Measurements from ENCODE around the gene C22orf23. TPM values are rescaled to one million over a fixed set of nuclear protein-coding genes. Genes with fewer than 3 reads are reported as not detected.

C22orf23 gene
- total RNA-seq, 1 donor from 2014 or later = not detected

DNA sequence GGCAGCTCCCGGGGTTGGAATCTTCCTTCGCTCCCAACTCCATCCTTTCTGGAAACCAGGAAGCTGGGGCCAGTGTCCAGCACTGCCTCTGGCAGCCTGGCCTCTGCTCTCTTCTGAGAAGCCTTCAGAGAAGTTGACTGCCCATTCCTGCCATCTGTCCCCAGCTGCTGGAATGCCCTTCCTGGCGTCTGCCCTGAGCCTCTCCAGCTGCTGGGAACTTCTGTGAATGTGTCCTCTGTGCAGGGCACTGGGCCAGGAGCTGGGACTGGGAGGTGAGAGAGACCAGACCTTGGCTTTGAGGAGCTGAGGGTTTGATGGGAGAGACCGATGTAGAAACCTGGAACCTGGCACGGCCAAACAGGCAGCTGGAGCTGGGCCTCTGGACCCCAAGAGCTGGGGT lies 36.9 kb upstream of the C22orf23 start:
- Histone ChIP-seq H4K20me1 (ENCODE audit: insufficient read depth, low read length) (no peaks in the 10 kb centered on the region), H3K4me1 (ENCODE audit: insufficient read depth, low read length) (no peaks in the 10 kb centered on the region), H3K9ac (ENCODE audit: low read length) (no peak overlapping the region), H3K27ac (ENCODE audit: low read depth, low read length) (no peak overlapping the region), H3K4me2 (ENCODE audit: low read length) (no peak overlapping the region), H3K36me3 (ENCODE audit: insufficient read depth, low read length) (no peaks in the 10 kb centered on the region), H3K27me3 (ENCODE audit: insufficient read depth, low read length) (no peaks in the 10 kb centered on the region), H3K4me3 (ENCODE audit: insufficient read depth, low read depth, low read length) (no peak overlapping the region), H2AFZ (ENCODE audit: low read depth, low read length) (no peak overlapping the region), H3K9me3 (ENCODE audit: insufficient read depth, low read depth, low read length) (no peaks in the 10 kb centered on the region), H3K79me2 (ENCODE audit: insufficient read depth, low read length) (no peaks in the 10 kb centered on the region)
- Mint-ChIP-seq H3K4me3 (ENCODE audit: unreplicated experiment) (no peak overlapping the region), H3K27ac (ENCODE audit: unreplicated experiment) (no peak overlapping the region), H3K27me3 (ENCODE audit: low read depth, unreplicated experiment) (peaks cover 12% of the 10 kb centered on the region), H3K4me1 (ENCODE audit: low read depth, unreplicated experiment) (no peaks in the 10 kb centered on the region), H3K9me3 (ENCODE audit: unreplicated experiment) (no peaks in the 10 kb centered on the region), H3K36me3 (ENCODE audit: low read depth, unreplicated experiment) (peaks cover 2% of the 10 kb centered on the region)
- TF ChIP-seq, protein P1, sequence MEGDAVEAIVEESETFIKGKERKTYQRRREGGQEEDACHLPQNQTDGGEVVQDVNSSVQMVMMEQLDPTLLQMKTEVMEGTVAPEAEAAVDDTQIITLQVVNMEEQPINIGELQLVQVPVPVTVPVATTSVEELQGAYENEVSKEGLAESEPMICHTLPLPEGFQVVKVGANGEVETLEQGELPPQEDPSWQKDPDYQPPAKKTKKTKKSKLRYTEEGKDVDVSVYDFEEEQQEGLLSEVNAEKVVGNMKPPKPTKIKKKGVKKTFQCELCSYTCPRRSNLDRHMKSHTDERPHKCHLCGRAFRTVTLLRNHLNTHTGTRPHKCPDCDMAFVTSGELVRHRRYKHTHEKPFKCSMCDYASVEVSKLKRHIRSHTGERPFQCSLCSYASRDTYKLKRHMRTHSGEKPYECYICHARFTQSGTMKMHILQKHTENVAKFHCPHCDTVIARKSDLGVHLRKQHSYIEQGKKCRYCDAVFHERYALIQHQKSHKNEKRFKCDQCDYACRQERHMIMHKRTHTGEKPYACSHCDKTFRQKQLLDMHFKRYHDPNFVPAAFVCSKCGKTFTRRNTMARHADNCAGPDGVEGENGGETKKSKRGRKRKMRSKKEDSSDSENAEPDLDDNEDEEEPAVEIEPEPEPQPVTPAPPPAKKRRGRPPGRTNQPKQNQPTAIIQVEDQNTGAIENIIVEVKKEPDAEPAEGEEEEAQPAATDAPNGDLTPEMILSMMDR (IDR thresholded peaks at IDR 0.05; ENCODE audit: insufficient read depth, low read depth, low read length) = no peak
- TF ChIP-seq EZH2 (IDR thresholded peaks at IDR 0.05; ENCODE audit: insufficient read depth, low read length) = no peak
- FAIRE-seq = no peak
- DNase-seq (ENCODE audit: low read depth) = no peak

DNA sequence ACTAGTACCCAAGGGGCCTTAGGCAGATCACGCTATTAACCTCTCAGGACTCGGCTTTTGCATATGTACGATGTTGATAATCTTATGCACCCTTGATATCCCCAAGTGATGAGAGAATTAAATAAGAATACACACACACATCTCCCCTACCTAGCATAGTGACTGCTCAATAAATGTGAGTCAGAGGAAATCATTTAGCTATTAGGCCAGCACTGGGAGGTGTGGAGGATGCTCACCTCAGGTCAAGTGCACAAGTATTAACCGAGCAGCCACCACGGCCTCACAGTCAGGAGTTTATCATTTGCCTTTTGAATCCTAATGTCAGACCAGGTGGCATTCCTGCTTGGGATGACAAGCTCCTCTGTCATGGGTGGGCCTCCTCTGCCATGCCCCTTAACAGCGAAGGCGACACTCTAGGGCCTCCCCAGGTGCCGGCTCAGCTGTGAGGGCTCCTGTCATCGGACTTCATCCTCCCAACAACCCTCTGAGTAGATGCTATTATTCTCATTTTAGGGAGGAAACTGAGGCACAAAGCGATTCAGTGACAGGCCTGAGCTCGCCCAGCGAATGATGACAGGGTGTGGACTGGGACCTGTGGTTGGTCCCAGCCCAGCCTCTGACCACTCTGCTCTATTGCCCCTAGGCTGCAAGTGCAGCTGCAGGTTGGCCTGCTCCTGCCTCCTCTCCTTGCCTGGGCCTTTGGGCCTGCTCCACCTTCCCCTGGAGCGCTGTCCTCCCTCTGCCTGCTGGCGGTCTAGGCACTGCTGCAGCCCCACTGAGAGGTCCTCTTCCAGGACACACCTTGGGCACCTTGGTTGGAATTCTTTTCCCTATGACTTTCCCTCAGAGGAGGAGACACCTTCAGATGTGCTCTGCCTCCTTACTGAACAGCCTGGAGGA lies 36.0 kb upstream of the C22orf23 start:
- no peaks in the 10 kb centered on the region for H3K9me3 Mint-ChIP-seq (ENCODE audit: unreplicated experiment)
- no peaks in the 10 kb centered on the region for H3K9me3 ChIP-seq (ENCODE audit: insufficient read depth, low read depth, low read length)
- no peak overlapping the region for H3K27ac ChIP-seq (ENCODE audit: low read depth, low read length)
- H3K27ac Mint-ChIP-seq (ENCODE audit: unreplicated experiment) = no peak overlapping the region
- H3K4me1 Mint-ChIP-seq (ENCODE audit: low read depth, unreplicated experiment) = no peaks in the 10 kb centered on the region
- no peak overlapping the region for H3K4me2 ChIP-seq (ENCODE audit: low read length)
- H3K4me3 Mint-ChIP-seq (ENCODE audit: unreplicated experiment) = no peak overlapping the region
- H3K9ac ChIP-seq (ENCODE audit: low read length) = no peak overlapping the region
- no peaks in the 10 kb centered on the region for H4K20me1 ChIP-seq (ENCODE audit: insufficient read depth, low read length)
- no peak overlapping the region for H3K4me3 ChIP-seq (ENCODE audit: insufficient read depth, low read depth, low read length)
- no peaks in the 10 kb centered on the region for H3K27me3 ChIP-seq (ENCODE audit: insufficient read depth, low read length)
- no peaks in the 10 kb centered on the region for H3K79me2 ChIP-seq (ENCODE audit: insufficient read depth, low read length)
- H3K36me3 ChIP-seq (ENCODE audit: insufficient read depth, low read length) = no peaks in the 10 kb centered on the region
- H3K4me1 ChIP-seq (ENCODE audit: insufficient read depth, low read length) = no peaks in the 10 kb centered on the region
- FAIRE-seq = no peak
- no peak overlapping the region for H2AFZ ChIP-seq (ENCODE audit: low read depth, low read length)
- H3K27me3 Mint-ChIP-seq (ENCODE audit: low read depth, unreplicated experiment) = peaks cover 12% of the 10 kb centered on the region
- no peak for TF ChIP-seq EZH2 (IDR thresholded peaks at IDR 0.05; ENCODE audit: insufficient read depth, low read length)
- TF ChIP-seq, protein P1 (IDR thresholded peaks at IDR 0.05; ENCODE audit: insufficient read depth, low read depth, low read length) = no peak
- peaks cover 2% of the 10 kb centered on the region for H3K36me3 Mint-ChIP-seq (ENCODE audit: low read depth, unreplicated experiment)
- DNase-seq (ENCODE audit: low read depth) = no peak

DNA sequence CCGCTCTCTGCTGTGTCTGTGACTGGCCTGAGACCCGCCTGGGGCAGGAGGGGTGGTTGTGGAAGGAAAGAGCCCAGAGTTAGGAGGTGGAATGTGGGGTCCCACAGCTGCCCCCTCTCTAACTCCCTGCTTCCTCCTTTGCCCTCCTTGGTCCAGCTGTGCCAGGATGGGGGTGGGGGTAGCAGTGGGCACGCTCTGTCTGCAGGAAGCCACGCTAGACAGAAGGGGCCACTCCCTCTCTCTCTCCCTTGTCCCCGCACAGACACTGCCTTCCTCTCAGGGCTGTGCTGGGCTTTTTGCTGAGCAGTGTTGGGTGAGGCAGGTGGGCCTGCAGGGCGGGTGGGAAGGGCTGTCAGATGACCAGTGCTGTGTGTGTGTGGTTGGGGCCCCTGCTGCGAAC lies 33.0 kb upstream of the C22orf23 start:
- H3K27ac ChIP-seq (ENCODE audit: low read depth, low read length) = no peak overlapping the region
- no peak overlapping the region for H3K9ac ChIP-seq (ENCODE audit: low read length)
- H3K4me1 ChIP-seq (ENCODE audit: insufficient read depth, low read length) = no peaks in the 10 kb centered on the region
- H3K27me3 ChIP-seq (ENCODE audit: insufficient read depth, low read length) = no peaks in the 10 kb centered on the region
- no peak overlapping the region for H2AFZ ChIP-seq (ENCODE audit: low read depth, low read length)
- DNase-seq (ENCODE audit: low read depth) (no peak), FAIRE-seq (no peak)
- H3K9me3 ChIP-seq (ENCODE audit: insufficient read depth, low read depth, low read length) = no peaks in the 10 kb centered on the region
- no peaks in the 10 kb centered on the region for H3K36me3 ChIP-seq (ENCODE audit: insufficient read depth, low read length)
- no peaks in the 10 kb centered on the region for H3K79me2 ChIP-seq (ENCODE audit: insufficient read depth, low read length)
- Mint-ChIP-seq H3K36me3 (ENCODE audit: low read depth, unreplicated experiment) (peaks cover 13% of the 10 kb centered on the region), H3K4me3 (ENCODE audit: unreplicated experiment) (no peak overlapping the region), H3K27ac (ENCODE audit: unreplicated experiment) (no peak overlapping the region), H3K27me3 (ENCODE audit: low read depth, unreplicated experiment) (peaks cover 17% of the 10 kb centered on the region), H3K4me1 (ENCODE audit: low read depth, unreplicated experiment) (no peaks in the 10 kb centered on the region), H3K9me3 (ENCODE audit: unreplicated experiment) (no peaks in the 10 kb centered on the region)
- no peak for TF ChIP-seq EZH2 (IDR thresholded peaks at IDR 0.05; ENCODE audit: insufficient read depth, low read length)
- TF ChIP-seq, protein P1 (IDR thresholded peaks at IDR 0.05; ENCODE audit: insufficient read depth, low read depth, low read length) = no peak
- H4K20me1 ChIP-seq (ENCODE audit: insufficient read depth, low read length) = peaks cover 2% of the 10 kb centered on the region
- H3K4me3 ChIP-seq (ENCODE audit: insufficient read depth, low read depth, low read length) = no peak overlapping the region
- no peak overlapping the region for H3K4me2 ChIP-seq (ENCODE audit: low read length)

All from astrocyte (in vitro differentiated cells and primary cell).